ENCODE measurements around the gene DMWD.
"Not testable (repeated sequence)": the region's sequence is repeated elsewhere in the genome, so short reads cannot be mapped to it uniquely, and the experiment has no call there.

Gene DMWD

GRCh38 chr19:45752639-45753038 lies 40.0 kb downstream of the DMWD start:
- ATAC-seq (replicated peaks) = no peak
- no peak for DNase-seq
- no peak overlapping the region for H3K4me3 Mint-ChIP-seq
- no peak overlapping the region for H3K27ac Mint-ChIP-seq
- no peaks in the 10 kb centered on the region for H3K9me3 Mint-ChIP-seq
- H3K36me3 Mint-ChIP-seq = no peaks in the 10 kb centered on the region
- no peaks in the 10 kb centered on the region for H3K4me1 Mint-ChIP-seq
- H3K27me3 Mint-ChIP-seq = peaks cover 6 to 18% of the 10 kb centered on the region in 2 donors

GRCh38 chr19:45751483-45751882 lies 41.2 kb downstream of the DMWD start:
- H3K27ac Mint-ChIP-seq; DNase-seq; H3K4me1 Mint-ChIP-seq; ATAC-seq (replicated peaks); H3K9me3 Mint-ChIP-seq; H3K4me3 Mint-ChIP-seq; H3K36me3 Mint-ChIP-seq: not testable (repeated sequence)
- peaks cover 9 to 22% of the 10 kb centered on the region in 2 donors for H3K27me3 Mint-ChIP-seq

- Mint-ChIP-seq H3K27ac (no peak overlapping the region), H3K4me1 (no peaks in the 10 kb centered on the region), H3K36me3 (no peaks in the 10 kb centered on the region), H3K27me3 (peaks cover 18 to 36% of the 10 kb centered on the region in 2 donors), H3K9me3 (no peaks in the 10 kb centered on the region), H3K4me3 (no peak overlapping the region)
- ATAC-seq (replicated peaks) (no peak), DNase-seq (no peak)
Measured at GRCh38 chr19:45747513-45747912, 45.1 kb downstream of the DMWD start.

GRCh38 chr19:45746866-45747265 lies 45.8 kb downstream of the DMWD start:
- Mint-ChIP-seq H3K9me3 (no peaks in the 10 kb centered on the region), H3K27me3 (peaks cover 18 to 41% of the 10 kb centered on the region in 2 donors), H3K36me3 (no peaks in the 10 kb centered on the region), H3K4me3 (no peak overlapping the region), H3K27ac (no peak overlapping the region), H3K4me1 (no peaks in the 10 kb centered on the region)
- no peak for DNase-seq
- ATAC-seq (replicated peaks) = no peak

GRCh38 chr19:45745606-45746005 lies 47.0 kb downstream of the DMWD start:
- Mint-ChIP-seq H3K4me1 (no peaks in the 10 kb centered on the region), H3K27ac (no peak overlapping the region), H3K9me3 (no peaks in the 10 kb centered on the region), H3K36me3 (no peaks in the 10 kb centered on the region), H3K4me3 (no peak overlapping the region), H3K27me3 (peaks cover 18 to 41% of the 10 kb centered on the region in 2 donors)
- ATAC-seq (replicated peaks) (no peak), DNase-seq (no peak)

- Mint-ChIP-seq H3K9me3 (no peaks in the 10 kb centered on the region), H3K4me3 (no peak overlapping the region), H3K27me3 (peaks cover 26 to 41% of the 10 kb centered on the region in 2 donors), H3K27ac (no peak overlapping the region), H3K36me3 (no peaks in the 10 kb centered on the region), H3K4me1 (no peaks in the 10 kb centered on the region)
- ATAC-seq (replicated peaks) = no peak
- DNase-seq = no peak
Measured at GRCh38 chr19:45742969-45743368, 49.7 kb downstream of the DMWD start.

GRCh38 chr19:45739498-45740439 lies 52.9 kb downstream of the DMWD start:
- Mint-ChIP-seq H3K36me3 (no peaks in the 10 kb centered on the region), H3K27ac (no peak overlapping the region), H3K9me3 (no peaks in the 10 kb centered on the region), H3K4me3 (no peak overlapping the region), H3K27me3 (peaks cover 16 to 18% of the 10 kb centered on the region in 2 donors), H3K4me1 (no peaks in the 10 kb centered on the region)
- DNase-seq = no peak
- ATAC-seq (replicated peaks) = no peak

GRCh38 chr19:45733160-45733810 lies 59.4 kb downstream of the DMWD start, which contains the start of gene MEIOSIN:
Gene MEIOSIN, plus strand, starts transcription at chr19:45733439. Its CDS starts 1,938 bp downstream, at chr19:45735377.
- Mint-ChIP-seq H3K4me3 (no peak within 1 kb of the TSS), H3K9me3 (no peaks in the 10 kb centered on the region), H3K27me3 (peaks cover 4 to 5% of the 10 kb centered on the region in 2 donors), H3K36me3 (peaks cover 2 to 3% of the 10 kb centered on the region in 2 donors), H3K4me1 (peaks cover 13 to 25% of the 10 kb centered on the region in 2 donors), H3K27ac (no peak within 1 kb of the TSS)
- ATAC-seq (replicated peaks) = no peak
- DNase-seq = no peak
